GM12872 (cell line): ENCODE data around the gene SLC38A6.

Source experiments
- CTCF ChIP-seq: IDR thresholded peaks from 3 replicates; pipeline ENCODE4 v1.5.1; 2011; ENCODE audit warnings: low read depth, mild to moderate bottlenecking, low read length, moderate library complexity; ENCODE audit not compliant: insufficient read depth

Gene SLC38A6

GRCh38 chr14:61051621-61052020 lies 70.6 kb downstream of the SLC38A6 start:
- no peak for TF ChIP-seq CTCF

- TF ChIP-seq CTCF, result no peak
Measured at GRCh38 chr14:61063461-61063860, 82.4 kb downstream of the SLC38A6 start.

GRCh38 chr14:61064210-61064609 lies 83.2 kb downstream of the SLC38A6 start:
- TF ChIP-seq CTCF, result no peak

GRCh38 chr14:61064856-61065255 lies 83.8 kb downstream of the SLC38A6 start:
- TF ChIP-seq CTCF, result no peak

- TF ChIP-seq CTCF, result no peak
Measured at GRCh38 chr14:61065656-61066055, 84.6 kb downstream of the SLC38A6 start.

GRCh38 chr14:61074852-61075251 lies 93.8 kb downstream of the SLC38A6 start:
- TF ChIP-seq CTCF, result no peak

GRCh38 chr14:61076556-61076955 lies 95.5 kb downstream of the SLC38A6 start:
- no peak for TF ChIP-seq CTCF

GRCh38 chr14:61077437-61077836 lies 96.4 kb downstream of the SLC38A6 start:
- TF ChIP-seq CTCF, result no peak
